DMS 273 (cell line): ENCODE data around the gene NUDT8.
"Not testable (repeated sequence)": the region's sequence is repeated elsewhere in the genome, so short reads cannot be mapped to it uniquely, and the experiment has no call there.

Experiments used
- DNase-seq: peaks from one replicate; lab custom pipeline; 2025; ENCODE audit not compliant: unreplicated experiment; lab: John Stamatoyannopoulos, UW

NUDT8 gene

DNA sequence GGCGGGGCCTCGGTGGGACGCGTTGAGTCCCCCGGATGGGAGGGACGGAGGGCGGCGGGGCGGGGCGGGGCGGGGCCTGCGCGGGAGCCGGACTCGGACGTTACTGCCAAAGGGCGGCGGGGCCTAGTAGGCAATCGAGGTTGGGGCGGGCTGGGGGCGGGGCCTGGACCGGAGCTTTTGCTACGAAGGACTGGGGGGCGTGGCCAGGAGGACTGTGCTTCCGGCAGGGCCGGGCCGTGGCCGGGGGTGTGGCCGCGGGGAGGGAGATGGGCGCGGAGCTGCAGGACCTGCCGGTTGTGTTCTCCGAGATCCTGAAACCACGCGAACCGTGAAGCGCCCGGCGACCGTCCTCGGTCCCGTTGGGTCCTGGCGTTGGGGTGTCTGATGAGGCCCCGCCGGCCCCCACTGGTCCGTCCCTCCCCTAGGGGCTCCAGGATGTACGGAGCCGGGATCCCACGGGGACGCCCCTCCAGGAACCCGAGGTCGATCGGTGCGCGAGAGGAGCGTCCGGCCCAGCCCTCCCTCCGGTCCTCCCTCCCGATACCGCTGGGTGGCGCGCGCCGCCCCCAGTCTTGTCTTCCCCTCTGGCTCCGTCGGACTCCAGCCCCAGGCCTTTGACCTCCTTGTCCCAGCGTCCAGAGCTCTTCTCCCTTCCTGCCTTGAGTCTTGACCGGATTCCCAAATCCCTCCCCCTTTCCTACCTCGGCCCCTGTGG, 648 bp upstream of the NUDT8 start:
- peak; percentile 96 for DNase-seq

DNA sequence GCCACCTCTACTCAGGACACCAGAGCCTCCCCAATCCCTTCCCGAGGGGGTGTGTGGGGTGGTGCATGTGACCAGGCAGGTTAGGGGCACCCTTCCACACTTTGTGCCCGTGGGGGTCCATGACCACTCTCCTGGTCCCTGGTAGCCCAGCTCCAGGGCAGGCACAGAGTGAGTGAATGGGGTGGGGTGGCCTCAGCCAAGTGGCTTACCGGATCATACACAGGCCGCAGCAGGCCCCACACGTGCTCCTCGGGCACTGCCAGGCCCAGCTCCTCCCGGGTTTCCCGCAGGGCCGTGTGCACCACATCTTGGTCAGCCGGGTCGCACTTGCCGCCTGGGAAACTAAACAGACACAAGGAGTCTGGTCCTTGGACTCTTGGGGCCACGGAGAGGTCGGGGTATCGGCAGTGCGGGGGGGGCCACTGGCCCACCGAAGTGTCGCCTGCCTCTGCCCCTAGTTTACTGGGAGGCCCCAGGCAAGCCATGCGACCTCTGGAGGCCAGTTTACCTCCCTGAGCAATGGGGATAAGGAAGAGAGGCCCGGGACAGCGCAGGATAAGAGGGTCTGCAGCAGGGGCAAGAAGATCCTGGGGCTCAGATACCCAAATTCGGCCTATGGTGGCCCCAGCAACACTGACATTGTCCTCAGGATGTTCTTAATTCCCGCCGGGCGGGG, 889 bp downstream of the NUDT8 start:
- no peak for DNase-seq

DNA sequence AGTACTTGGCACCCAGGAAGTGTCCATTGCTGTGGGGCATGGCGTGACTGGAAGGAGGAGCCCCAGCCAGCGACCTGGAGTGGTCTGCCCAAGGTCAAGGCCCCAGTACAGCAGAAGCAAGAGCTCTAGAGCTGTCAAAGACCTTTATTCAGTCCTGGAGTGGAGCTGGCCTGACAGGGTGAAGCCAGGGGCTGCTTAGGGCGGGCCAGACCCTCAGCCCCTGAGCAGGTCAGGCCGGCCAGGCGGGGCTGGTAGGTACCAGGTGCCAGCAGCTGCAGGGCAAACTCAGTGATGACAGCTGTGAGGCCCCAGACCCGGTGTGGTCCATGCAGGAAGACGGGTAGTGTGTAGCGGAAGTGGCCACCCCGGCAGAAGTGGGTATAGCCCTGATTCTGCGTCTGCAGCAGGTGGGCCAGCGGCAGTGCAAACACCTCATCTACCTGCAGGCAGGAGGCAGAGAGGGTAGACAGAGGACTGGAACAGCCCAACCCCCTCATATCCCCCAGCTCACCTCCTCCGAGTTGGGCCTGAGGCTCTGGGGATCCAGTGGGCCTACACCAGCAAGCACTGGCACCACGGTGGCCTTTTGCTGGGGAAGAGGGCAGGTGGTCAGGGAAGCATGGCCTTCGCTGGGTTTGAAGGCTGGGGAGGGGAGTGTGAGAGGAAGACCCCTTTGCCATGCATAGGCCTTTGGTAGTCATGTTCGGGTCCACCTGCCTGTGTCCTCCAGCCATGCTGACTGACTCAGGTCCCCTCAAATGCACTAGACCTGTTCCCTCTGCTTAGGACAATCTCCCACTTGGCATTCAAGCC, 1.7 kb downstream of the NUDT8 start:
- no peak for DNase-seq

DNA sequence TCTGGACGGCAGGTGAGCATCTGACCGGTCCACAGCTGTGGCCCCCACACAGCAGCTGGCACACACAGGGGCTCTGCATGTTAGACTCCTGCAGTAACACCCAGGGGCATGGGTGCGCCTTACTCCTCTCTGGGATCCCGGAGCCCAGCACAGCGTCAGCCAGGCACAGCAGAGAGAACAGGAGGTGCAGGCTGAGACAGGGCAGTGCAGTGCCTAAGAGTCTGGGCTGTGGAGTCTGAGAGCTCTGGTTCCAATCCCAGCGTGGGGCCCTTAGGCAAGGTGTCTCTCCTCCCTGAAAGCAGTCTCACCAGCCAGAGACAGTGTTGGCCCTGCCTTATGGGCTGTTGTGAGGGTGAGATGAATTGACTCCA, 2.3 kb downstream of the NUDT8 start:
- DNase-seq, result no peak

DNA sequence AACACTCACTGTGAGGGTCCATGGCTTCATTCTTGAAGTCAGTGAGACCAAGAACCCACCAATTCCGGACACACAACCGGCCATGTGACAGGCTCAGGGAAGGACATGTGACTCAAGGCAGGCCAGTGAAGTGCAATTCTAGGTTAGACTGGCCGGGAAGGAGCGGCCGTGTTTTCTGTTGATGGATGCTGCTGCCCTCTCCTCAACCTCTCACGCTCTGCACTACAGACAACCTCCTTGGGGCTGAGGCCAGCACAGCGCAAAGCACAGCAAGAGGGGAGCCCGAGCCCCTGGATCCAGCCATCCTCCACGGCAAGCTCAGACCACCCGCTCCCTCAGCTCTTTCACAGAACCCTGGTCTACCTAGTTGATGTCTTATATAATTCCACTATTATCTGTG, 2.8 kb downstream of the NUDT8 start:
- no peak for DNase-seq

DNA sequence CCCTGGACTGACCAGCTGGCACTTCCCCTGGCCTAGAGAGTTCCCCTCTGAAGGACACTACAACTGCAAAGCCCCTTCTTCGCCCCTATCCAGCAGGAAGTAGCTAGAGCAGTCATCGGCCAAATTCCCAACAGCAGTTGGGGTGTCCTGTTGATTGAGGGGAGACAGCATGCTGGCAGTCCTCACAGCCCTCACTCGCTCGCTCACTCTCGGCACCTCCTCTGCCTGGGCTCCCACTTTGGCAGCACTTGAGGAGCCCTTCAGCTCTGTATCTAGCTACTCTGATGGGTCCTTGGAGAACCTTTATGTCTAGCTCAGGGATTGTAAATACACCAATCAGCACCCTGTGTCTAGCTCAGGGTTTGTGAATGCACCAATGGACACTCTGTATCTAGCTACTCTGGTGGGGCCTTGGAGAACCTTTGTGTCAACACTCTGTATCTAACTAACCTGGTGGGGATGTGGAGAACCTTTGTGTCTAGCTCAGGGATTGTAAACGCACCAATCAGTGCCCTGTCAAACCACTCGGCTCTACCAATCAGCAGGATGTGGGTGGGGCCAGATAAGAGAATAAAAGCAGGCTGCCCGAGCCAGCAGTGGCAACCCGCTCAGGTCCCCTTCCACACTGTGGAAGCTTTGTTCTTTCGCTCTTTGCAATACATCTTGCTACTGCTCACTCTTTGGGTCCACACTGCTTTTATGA, 3.5 kb downstream of the NUDT8 start:
- not testable (repeated sequence) for DNase-seq

DNA sequence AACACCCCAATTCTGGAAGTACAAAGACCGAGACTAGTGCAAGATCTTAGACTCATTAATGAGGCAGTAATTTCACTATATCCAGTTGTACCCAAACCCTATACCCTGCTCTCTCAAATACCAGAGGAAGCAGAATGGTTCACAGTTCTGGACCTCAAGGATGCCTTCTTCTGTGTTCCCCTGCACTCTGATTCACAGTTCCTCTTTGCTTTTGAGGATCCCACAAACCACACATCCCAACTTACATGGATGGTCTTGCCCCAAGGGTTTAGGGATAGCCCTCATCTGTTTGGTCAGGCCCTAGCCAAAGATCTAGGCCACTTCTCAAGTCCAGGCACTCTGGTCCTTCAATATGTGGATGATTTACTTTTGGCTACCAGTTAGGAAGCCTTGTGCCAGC, 5.9 kb downstream of the NUDT8 start:
- not testable (repeated sequence) for DNase-seq

DNA sequence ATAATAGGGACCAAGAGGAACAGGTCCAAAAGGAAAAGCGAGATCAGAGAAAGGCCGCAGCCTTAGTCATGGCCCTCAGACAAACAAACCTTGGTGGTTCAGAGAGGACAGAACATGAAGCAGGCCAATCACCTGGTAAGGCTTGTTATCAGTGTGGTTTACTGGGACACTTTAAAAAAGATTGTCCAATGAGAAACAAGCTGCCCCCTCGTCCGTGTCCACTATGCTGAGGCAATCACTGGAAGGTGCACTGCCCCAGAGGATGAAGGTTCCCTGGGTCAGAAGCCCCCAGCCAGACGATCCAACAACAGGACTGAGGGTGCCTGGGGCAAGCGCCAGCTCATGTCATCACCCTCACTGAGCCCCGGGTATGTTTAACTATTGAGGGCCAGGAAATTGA, 6.8 kb downstream of the NUDT8 start:
- not testable (repeated sequence) for DNase-seq

DNA sequence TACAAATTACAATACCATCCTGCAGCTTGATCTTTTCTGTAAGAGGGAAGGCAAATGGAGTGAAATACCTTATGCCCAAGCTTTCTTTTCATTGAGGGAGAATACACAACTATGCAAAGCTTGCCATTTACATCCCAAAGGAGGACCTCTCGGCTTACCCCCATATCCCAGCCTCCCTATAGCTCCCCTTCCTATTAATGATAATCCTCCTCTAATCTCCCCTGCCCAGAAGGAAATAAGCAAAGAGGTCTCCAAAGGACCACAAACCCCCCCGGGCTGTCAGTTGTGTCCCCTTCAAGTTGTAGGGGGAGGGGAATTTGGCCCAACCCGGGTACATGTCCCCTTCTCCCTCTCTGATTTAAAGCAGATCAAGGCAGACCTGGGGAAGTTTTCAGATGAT, 7.8 kb downstream of the NUDT8 start:
- DNase-seq, result not testable (repeated sequence)

DNA sequence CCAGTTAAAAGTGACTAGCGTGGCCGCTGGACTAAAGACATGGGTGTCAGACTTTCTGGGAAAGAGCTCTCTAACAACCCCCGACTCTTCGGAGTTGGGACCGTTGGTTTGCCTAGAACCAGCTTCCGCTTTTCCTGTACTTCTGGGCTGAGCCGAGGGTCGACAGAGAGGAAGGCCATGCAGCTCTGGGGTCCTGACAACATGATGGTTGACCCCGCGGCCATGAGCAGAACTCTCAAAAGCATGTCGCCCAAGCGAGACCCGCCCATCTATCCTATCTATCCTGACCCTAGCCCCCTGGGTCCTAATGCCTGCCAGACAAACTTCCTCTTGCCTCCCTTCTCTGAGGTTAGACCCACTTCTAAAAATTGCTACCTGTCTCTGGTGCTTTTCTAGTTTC, 9.1 kb downstream of the NUDT8 start:
- DNase-seq, result peak; percentile 12

DNA sequence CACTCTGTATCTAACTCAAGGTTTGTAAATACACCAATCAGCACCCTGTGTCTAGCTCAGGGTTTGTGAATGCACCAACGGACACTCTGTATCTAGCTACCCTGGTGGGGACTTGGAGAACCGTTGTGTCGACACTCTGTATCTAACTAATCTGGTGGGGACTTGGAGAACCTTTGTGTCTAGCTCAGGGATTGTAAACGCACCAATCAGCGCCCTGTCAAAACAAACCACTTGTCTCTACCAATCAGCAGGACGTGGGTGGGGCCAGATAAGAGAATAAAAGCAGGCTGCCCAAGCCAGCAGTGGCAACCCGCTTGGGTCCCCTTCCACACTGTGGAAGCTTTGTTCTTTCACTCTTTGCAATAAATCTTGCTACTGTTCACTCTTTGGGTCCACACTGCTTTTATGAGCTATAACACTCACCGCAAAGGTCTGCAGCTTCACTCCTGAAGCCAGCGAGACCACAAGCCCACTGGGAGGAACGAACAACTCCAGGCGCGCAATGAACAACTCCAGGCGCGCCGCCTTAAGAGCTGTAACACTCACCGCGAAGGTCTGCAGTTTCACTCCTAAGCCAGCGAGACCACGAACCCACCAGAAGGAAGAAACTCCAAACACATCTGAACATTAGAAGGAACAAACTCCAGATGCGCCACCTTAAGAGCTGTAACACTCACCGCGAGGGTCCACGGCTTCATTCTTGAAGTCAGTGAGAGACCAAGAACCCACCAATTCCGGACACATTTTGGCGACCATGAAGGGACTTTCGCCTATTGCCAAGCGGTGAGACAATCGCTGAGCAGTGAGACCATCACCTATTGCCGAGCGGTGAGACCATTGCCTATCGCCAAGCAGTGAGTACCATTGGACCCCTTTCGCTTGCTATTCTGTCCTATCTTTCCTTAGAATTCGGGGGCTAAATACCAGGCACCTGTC, 9.8 kb downstream of the NUDT8 start:
- not testable (repeated sequence) for DNase-seq

DNA sequence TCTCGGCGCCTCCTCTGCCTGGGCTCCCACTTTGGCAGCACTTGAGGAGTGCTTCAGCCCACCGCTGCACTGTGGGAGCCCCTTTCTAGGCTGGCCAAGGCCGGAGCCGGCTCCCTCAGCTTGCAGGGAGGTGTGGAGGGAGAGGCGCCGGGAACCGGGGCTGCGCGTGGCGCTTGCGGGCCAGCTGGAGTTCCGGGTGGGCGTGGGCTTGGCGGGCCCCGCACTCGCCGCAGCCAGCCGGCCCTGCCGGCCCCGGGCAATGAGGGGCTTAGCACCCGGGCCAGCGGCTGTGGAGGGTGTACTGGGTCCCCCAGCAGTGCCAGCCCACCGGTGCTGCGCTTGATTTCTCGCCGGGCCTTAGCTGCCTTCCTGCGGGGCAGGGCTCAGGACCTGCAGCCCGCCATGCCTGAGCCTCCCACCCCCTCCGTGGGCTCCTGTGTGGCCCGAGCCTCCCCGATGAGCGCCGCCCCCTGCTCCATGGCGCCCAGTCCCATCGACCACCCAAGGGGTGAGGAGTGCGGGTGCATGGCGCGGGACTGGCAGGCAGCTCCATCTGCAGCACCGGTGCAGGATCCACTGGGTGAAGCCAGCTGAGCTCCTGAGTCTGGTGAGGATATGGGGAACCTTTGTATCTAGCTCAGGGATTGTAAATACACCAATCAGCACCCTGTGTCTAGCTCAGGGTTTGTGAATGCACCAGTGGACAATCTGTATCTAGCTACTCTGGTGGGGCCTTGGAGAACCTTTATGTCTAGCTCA, 10.7 kb downstream of the NUDT8 start:
- not testable (repeated sequence) for DNase-seq

DNA sequence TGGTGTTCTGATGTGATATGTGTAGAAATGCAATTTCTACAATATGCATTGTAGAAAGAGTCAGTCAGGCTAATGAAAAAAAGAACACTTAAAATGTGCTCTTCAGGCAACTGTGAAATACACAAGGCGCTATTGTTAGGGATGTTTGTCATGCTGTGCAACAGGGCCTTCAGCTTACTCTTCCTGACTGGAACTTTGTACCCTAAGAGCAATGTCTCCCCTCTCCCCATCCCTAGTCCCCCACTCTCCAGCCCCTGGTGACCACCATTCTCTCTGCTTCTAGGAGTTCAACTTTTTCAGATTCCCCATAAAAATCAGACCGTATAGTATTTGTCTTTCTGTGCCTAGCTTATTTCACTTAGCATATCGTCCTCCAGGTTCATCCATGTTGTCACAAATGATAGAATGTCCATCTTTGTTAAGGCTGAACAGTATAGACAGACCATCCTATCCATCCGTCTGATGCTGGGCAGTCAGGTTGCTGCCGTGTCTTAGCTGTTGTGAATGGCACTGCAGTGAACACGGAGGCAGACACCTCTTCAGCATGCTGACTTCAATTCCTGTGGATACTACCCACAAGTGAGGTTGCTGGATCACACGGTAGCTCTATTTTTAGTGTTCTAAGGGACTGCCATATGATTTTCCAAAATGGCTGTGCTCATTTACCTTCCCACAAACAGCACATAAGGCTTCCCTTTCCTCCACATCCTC, 12.3 kb downstream of the NUDT8 start:
- no peak for DNase-seq

DNA sequence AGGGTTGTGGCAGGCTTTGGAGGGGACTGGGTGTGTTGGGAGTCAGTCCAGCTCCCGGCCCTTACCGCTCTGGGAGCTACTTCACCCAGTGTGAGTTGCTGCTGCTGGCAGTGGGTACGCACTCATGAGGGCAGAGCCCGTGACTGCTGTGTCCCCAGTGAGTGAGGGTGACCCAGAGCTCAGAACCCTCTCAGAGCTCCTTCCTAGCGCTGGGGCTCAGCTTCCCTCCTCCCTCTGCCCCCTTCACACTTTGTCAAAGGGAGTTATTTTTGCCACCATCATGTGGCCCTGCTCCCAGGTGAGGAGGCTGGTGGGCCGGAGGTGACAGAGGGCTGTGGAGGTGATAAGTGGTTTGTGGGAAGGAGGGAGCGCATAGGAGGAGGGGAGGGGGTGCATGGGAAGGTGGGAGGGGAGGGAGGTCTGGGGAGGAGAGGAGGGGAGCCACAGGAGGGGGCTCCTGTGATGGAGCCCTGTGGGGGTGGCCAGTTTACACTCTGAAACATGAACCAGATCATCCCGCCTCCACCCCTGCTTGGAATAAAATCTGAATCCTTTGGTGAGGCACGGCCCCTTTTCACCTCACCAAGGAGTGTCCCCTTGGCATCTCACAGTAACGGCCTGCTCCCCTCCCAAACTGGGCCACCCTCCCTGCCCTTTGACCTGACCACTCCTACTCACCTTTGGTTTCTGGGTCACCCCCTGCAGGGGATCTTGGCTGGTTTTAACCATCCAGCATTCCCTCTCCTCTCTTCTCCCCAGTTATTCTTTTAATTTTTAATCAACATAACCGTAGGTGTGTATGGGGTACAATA, 13.1 kb downstream of the NUDT8 start:
- DNase-seq, result no peak

DNA sequence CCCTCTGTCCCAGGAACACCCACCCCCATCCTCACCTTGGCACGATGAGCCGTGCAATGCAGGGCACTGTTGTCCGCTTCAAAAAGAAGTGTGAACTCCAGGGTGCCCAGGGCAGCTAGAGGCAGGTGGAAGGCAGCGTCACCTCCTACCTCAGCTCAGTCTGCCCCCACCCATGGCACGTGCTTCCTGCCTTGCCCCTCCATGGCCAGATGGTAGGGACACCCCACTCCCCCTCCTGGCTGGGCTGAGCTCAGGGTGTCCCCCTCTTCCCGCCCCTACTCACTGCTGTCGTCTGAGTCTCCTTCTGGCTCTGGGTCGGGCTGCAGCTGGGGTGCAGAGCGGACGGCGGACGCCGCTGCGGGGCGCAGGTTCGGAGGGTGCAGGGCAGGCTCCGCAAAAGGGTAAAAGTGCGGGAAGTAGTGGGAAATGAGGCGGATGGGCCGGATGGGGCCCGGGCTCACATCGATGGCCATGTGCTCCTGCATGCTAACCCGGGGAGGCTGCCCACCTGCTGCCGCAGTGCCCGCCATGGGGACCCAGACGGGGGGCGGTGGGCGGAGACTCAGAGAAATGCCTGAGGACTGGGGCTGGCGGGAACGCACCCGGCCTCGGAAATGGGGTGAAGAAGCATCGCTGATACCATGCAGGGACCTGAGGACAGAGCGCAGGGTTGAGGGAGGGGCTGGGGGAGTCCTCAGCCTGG, 13.9 kb downstream of the NUDT8 start:
- no peak for DNase-seq

DNA sequence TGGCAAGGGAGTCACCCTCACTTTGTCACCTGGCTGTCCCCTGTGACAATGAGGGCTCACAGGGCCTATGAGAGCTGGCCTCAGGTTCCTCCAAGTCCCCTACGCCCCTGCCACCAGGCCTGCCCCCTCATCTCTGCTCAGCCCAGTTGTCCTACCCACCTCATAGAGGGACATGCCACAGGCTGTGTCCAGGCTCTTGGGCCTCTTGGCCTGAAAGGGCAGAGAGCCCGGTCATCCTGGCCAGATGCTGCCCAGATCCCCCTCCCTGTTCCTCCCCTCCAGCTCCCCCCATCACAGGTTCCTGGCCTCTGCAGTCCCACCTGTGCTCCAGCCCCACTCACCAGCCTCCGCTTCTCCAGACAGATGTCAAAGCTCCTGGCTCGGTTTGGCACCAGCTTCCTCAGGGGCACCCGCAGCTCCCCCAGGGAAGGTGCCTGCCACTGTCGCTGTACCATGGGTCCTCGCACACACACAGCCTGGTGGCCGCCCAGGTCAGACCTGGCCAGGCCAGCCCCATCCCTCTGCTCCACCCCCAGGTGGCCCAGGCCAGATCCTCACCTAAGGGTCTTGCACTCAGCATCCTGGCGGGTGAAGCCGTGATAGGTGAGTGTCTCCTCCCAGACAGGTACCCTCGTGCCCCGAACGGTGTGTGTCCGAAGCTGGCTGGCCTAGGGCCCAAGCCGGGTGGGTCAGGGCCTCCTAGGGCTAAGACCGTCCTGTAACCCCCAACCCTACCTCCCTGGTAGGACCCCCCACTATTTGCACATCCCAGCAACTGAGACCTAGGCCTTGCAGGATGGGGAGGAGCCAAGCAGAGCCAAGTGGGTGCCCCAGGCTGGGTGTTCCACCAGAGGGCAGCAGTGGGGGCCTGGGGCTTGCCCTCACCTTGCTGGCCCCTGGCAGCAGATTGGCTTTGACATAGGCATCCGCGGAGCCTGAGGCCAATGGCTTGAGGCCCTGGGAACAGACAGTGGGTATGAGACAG, 14.7 kb downstream of the NUDT8 start:
- peak; percentile 69 for DNase-seq
